GM23248 (cell line): ENCODE measurements around the gene SIDT1.

ENCODE experiments used
- EZH2 ChIP-seq: fragments of 200-600 bp; sonication (generic); IDR thresholded peaks from 2 replicates; pipeline ENCODE4 v1.6.1; 2018; ENCODE audit warnings: antibody characterized with exemption, mild to moderate bottlenecking; ENCODE audit not compliant: insufficient read depth, poor library complexity, severe bottlenecking
- EZH2phosphoT487 ChIP-seq: fragments of 200-600 bp; sonication (generic); IDR thresholded peaks from 2 replicates; pipeline ENCODE4 v1.6.1; 2018; ENCODE audit warnings: antibody characterized with exemption, moderate library complexity, mild to moderate bottlenecking, low read depth; ENCODE audit not compliant: insufficient read depth

- TF ChIP-seq EZH2 = no peak
- TF ChIP-seq EZH2phosphoT487 = no peak
Observed at GRCh38 chr3:113501597-113501996, 30.8 kb upstream of the SIDT1 start.
